Measurements from ENCODE around the gene SLC35E2B. TPM values are rescaled to one million over a fixed set of nuclear protein-coding genes. Genes with fewer than 3 reads are reported as not detected.
A peak's percentile ranks its signal among the peaks of the same experiment; 100 is the strongest.
"Not testable (repeated sequence)": the region's sequence is repeated elsewhere in the genome, so short reads cannot be mapped to it uniquely, and the experiment has no call there.

SLC35E2B gene
- total RNA-seq, 2 experiments from 2014 or later = 75.3 to 77.0 TPM

- H3K9me3 Mint-ChIP-seq; DNase-seq; H3K27me3 Mint-ChIP-seq; H3K36me3 Mint-ChIP-seq; H3K27ac Mint-ChIP-seq; H3K4me1 Mint-ChIP-seq; ATAC-seq (ENCODE audit: low read depth); H3K4me3 Mint-ChIP-seq; POLR2A ChIA-PET: not testable (repeated sequence)
These were observed 59.2 kb downstream of the SLC35E2B start for GRCh38 chr1:1633409-1633808.

GRCh38 chr1:1631782-1632420, 60.7 kb downstream of the SLC35E2B start, which contains the start of gene MMP23B:
MMP23B (plus strand) TSS chr1:1632173; CDS start chr1:1632219, 46 bp downstream.
- ATAC-seq (ENCODE audit: low read depth) (no peak), DNase-seq (peak; percentile 48)
- Mint-ChIP-seq H3K27me3 (peaks cover 7% of the 10 kb centered on the region), H3K4me1 (peaks cover 2% of the 10 kb centered on the region), H3K9me3 (no peaks in the 10 kb centered on the region), H3K27ac (peak within 1 kb of the TSS; percentile 63), H3K4me3 (peak within 1 kb of the TSS; percentile 67), H3K36me3 (peaks cover 2% of the 10 kb centered on the region)
- POLR2A ChIA-PET = interaction anchor here (0.6 to 4.5 kb wide), 2 partner anchors 16 to 85 kb away, joined by 3 to 76 read pairs; partner anchors contain the start of gene MIB2

GRCh38 chr1:1630965-1631781, 61.4 kb downstream of the SLC35E2B start:
- peak overlapping the region; percentile 67 for H3K4me3 Mint-ChIP-seq
- no peaks in the 10 kb centered on the region for H3K9me3 Mint-ChIP-seq
- H3K36me3 Mint-ChIP-seq = peaks cover 2% of the 10 kb centered on the region
- H3K4me1 Mint-ChIP-seq = peaks cover 2% of the 10 kb centered on the region
- peaks cover 7% of the 10 kb centered on the region for H3K27me3 Mint-ChIP-seq
- POLR2A ChIA-PET = interaction anchor here (0.6 to 4.5 kb wide), 8 partner anchors 9 to 278 kb away, joined by 3 to 76 read pairs (median 4); partner anchors contain the start of genes CCNL2 and MIB2
- no peak for ATAC-seq (ENCODE audit: low read depth)
- H3K27ac Mint-ChIP-seq = peak overlapping the region; percentile 63
- peak; percentile 54 for DNase-seq

GRCh38 chr1:1630191-1630964, 62.2 kb downstream of the SLC35E2B start:
- DNase-seq (peak; percentile 97), ATAC-seq (ENCODE audit: low read depth) (peak; percentile 73)
- POLR2A ChIA-PET = interaction anchor here (0.6 to 4.5 kb wide), 10 partner anchors 9 to 279 kb away, joined by 3 to 76 read pairs (median 4); partner anchors contain the start of genes CCNL2 and MIB2
- H3K27me3 Mint-ChIP-seq = peaks cover 7% of the 10 kb centered on the region
- peak overlapping the region; percentile 95 for H3K27ac Mint-ChIP-seq
- H3K4me3 Mint-ChIP-seq = peak overlapping the region; percentile 82
- peaks cover 2% of the 10 kb centered on the region for H3K36me3 Mint-ChIP-seq
- H3K4me1 Mint-ChIP-seq = peaks cover 2% of the 10 kb centered on the region
- H3K9me3 Mint-ChIP-seq = no peaks in the 10 kb centered on the region

GRCh38 chr1:1629430-1630190, 63.0 kb downstream of the SLC35E2B start:
- peak; percentile 42 for ATAC-seq (ENCODE audit: low read depth)
- POLR2A ChIA-PET = interaction anchor here (0.6 to 4.5 kb wide), 9 partner anchors 10 to 279 kb away, joined by 3 to 76 read pairs (median 4); partner anchors contain the start of genes CCNL2 and MIB2
- peak; percentile 71 for DNase-seq
- H3K4me3 Mint-ChIP-seq = peak overlapping the region; percentile 79
- peaks cover 7% of the 10 kb centered on the region for H3K27me3 Mint-ChIP-seq
- H3K36me3 Mint-ChIP-seq = peaks cover 2% of the 10 kb centered on the region
- peak overlapping the region; percentile 92 for H3K27ac Mint-ChIP-seq
- H3K4me1 Mint-ChIP-seq = peaks cover 2% of the 10 kb centered on the region
- no peaks in the 10 kb centered on the region for H3K9me3 Mint-ChIP-seq

GRCh38 chr1:1628754-1629429, 63.7 kb downstream of the SLC35E2B start:
- Mint-ChIP-seq H3K27ac (peak overlapping the region; percentile 21), H3K4me3 (peak overlapping the region; percentile 37), H3K27me3 (peaks cover 7% of the 10 kb centered on the region), H3K36me3 (peaks cover 2% of the 10 kb centered on the region), H3K9me3 (no peaks in the 10 kb centered on the region), H3K4me1 (peaks cover 2% of the 10 kb centered on the region)
- ATAC-seq (ENCODE audit: low read depth) (peak; percentile 25), DNase-seq (peak; percentile 71)
- POLR2A ChIA-PET = interaction anchor here (0.8 to 4.5 kb wide), 4 partner anchors 10 to 49 kb away, joined by 3 to 76 read pairs (median 10); partner anchors contain the start of gene MIB2

- Mint-ChIP-seq H3K4me1 (peaks cover 2% of the 10 kb centered on the region), H3K27ac (peak overlapping the region; percentile 21), H3K9me3 (no peaks in the 10 kb centered on the region), H3K36me3 (peaks cover 2% of the 10 kb centered on the region), H3K4me3 (peak overlapping the region; percentile 37), H3K27me3 (peaks cover 7% of the 10 kb centered on the region)
- POLR2A ChIA-PET = interaction anchor here (1.4 to 4.5 kb wide), 3 partner anchors 13 to 50 kb away, joined by 3 to 76 read pairs (median 17); partner anchors contain the start of gene MIB2
- DNase-seq (peak; percentile 40), ATAC-seq (ENCODE audit: low read depth) (no peak)
These were observed 64.5 kb downstream of the SLC35E2B start for GRCh38 chr1:1627829-1628753.

- DNase-seq = peak; percentile 39
- POLR2A ChIA-PET = interaction anchor here (2.3 to 4.5 kb wide), 2 partner anchors 12 kb away, joined by 11 to 76 read pairs; partner anchors contain the start of gene MIB2
- H3K4me3 Mint-ChIP-seq = no peak overlapping the region
These were observed 65.2 kb downstream of the SLC35E2B start for GRCh38 chr1:1627261-1627828.

GRCh38 chr1:1626207-1627141, 66.1 kb downstream of the SLC35E2B start:
- POLR2A ChIA-PET = interaction anchor here (0.6 to 2.3 kb wide), 4 partner anchors 11 to 140 kb away, joined by 3 to 11 read pairs (median 5); partner anchors contain the start of gene MIB2
- H3K9me3 Mint-ChIP-seq = no peaks in the 10 kb centered on the region
- peaks cover 2% of the 10 kb centered on the region for H3K4me1 Mint-ChIP-seq
- peak; percentile 36 for DNase-seq
- H3K36me3 Mint-ChIP-seq = peaks cover 2% of the 10 kb centered on the region
- no peak for ATAC-seq (ENCODE audit: low read depth)
- H3K4me3 Mint-ChIP-seq = no peak overlapping the region
- no peak overlapping the region for H3K27ac Mint-ChIP-seq
- H3K27me3 Mint-ChIP-seq = peaks cover 6% of the 10 kb centered on the region

More at GRCh38 chr1:1627261-1627828, 65.2 kb downstream of the SLC35E2B start:
- peaks cover 7% of the 10 kb centered on the region for H3K27me3 Mint-ChIP-seq
- peaks cover 2% of the 10 kb centered on the region for H3K4me1 Mint-ChIP-seq
- H3K9me3 Mint-ChIP-seq = no peaks in the 10 kb centered on the region
- no peak overlapping the region for H3K27ac Mint-ChIP-seq
- peaks cover 2% of the 10 kb centered on the region for H3K36me3 Mint-ChIP-seq
- ATAC-seq (ENCODE audit: low read depth) = no peak

GRCh38 chr1:1625824-1626206, 66.8 kb downstream of the SLC35E2B start:
- POLR2A ChIA-PET = interaction anchor here (0.6 to 2.3 kb wide), 4 partner anchors 10 to 141 kb away, joined by 3 to 11 read pairs (median 5); partner anchors contain the start of gene MIB2
- H3K27me3 Mint-ChIP-seq = peaks cover 2% of the 10 kb centered on the region
- no peak overlapping the region for H3K27ac Mint-ChIP-seq

More at GRCh38 chr1:1625824-1626206, 66.8 kb downstream of the SLC35E2B start:
- ATAC-seq (ENCODE audit: low read depth) (no peak), DNase-seq (no peak)
- Mint-ChIP-seq H3K9me3 (no peaks in the 10 kb centered on the region), H3K36me3 (peaks cover 2% of the 10 kb centered on the region), H3K4me3 (no peak overlapping the region), H3K4me1 (peaks cover 2% of the 10 kb centered on the region)

Measured in activated naive CD8-positive, alpha-beta T cell treated with anti-CD3 and anti-CD28 coated beads, Interleukin-2, amount 10 ng/mL, durations not matched to agents 7 days and 5 days (primary cell).